T-cell (primary cell): ENCODE results near the gene USB1. TPM values are rescaled to one million over a fixed set of nuclear protein-coding genes. Genes with fewer than 3 reads are reported as not detected.

ENCODE experiments used
- ATAC-seq, 4 experiments: fragments of 200-7000 bp in 3 of 4; fragments of 150-1000 bp in 1 of 4; cut with Tn5 transposase; replicated peaks in 1 of 4; 1 replicate in 3 of 4; 2 replicates in 1 of 4; pipeline ENCODE4 v1.10.0; 2021; ENCODE audit warnings: moderate library complexity in 3 of 4, mild to moderate bottlenecking in 2 of 4, moderate number of reproducible peaks in 1 of 4
- CTCF ChIA-PET, 2 donors: fragments of 300-600 bp; sonication (Branson Sonifier 250); formaldehyde crosslinking; loops; one replicate each; lab custom pipeline; 2022; ENCODE audit warnings: antibody characterized with exemption in 2 of 2; lab: Charles Lee
- POLR2A ChIA-PET, 2 donors: fragments of 300-600 bp; sonication (Branson Sonifier 250); formaldehyde crosslinking; loops; one replicate each; lab custom pipeline; 2022; ENCODE audit warnings: antibody characterized with exemption in 2 of 2; lab: Charles Lee
- DNase-seq, 35 experiments: peaks; one replicate each; pipeline versions ENCODE4 v3.0.0 to v3.0.0-alpha.2; 2013 to 2023
- H3K27ac ChIP-seq: one replicate; pipeline ENCODE4 v1.5.1; 2013; ENCODE audit warnings: low read length
- H3K27me3 ChIP-seq, 2 experiments: replicated peaks in 1 of 2; 1 replicate in 1 of 2; 2 replicates in 1 of 2; pipeline versions ENCODE4 v1.6.1 to v1.7.0; 2013; ENCODE audit warnings: low read length in 1 of 2, mixed read lengths in 1 of 2; ENCODE audit not compliant: control insufficient read depth in 2 of 2, insufficient read depth in 2 of 2; ENCODE audit errors: extremely low read depth in 1 of 2
- H3K36me3 ChIP-seq, 2 donors: 1 replicate in 1 of 2; 2 replicates in 1 of 2; pipeline versions ENCODE4 v1.6.1 to v1.7.0; 2013; ENCODE audit warnings: low read length in 1 of 2; ENCODE audit not compliant: control insufficient read depth in 2 of 2, insufficient read depth in 1 of 2; ENCODE audit errors: extremely low read depth in 1 of 2
- H3K4me1 ChIP-seq, 2 experiments: 1 replicate in 1 of 2; 2 replicates in 1 of 2; pipeline versions ENCODE4 v1.6.1 to v1.7.0; 2013; ENCODE audit warnings: low read length in 2 of 2, mixed read lengths in 1 of 2; ENCODE audit not compliant: insufficient read depth in 2 of 2, control insufficient read depth in 1 of 2; ENCODE audit errors: extremely low read depth in 1 of 2
- H3K4me3 ChIP-seq, 2 donors: 1 replicate in 1 of 2; 2 replicates in 1 of 2; pipeline versions ENCODE4 v1.5.1 to v1.7.0; 2013; ENCODE audit warnings: mild to moderate bottlenecking in 2 of 2, low read length in 1 of 2, moderate library complexity in 1 of 2; ENCODE audit not compliant: control insufficient read depth in 1 of 2; ENCODE audit errors: extremely low read depth in 1 of 2
- H3K9me3 ChIP-seq: 2 replicates; pipeline ENCODE4 v1.7.0; 2013
- H3K27ac Mint-ChIP-seq, 2 donors: one replicate each; pipeline ENCODE4 v1.8.0; 2020 to 2021; ENCODE audit warnings: mild to moderate bottlenecking in 2 of 2, mixed read lengths in 2 of 2
- H3K27me3 Mint-ChIP-seq, 2 donors: one replicate each; pipeline ENCODE4 v1.8.0; 2021 to 2022; ENCODE audit warnings: mixed read lengths in 2 of 2
- H3K36me3 Mint-ChIP-seq: one replicate; pipeline ENCODE4 v1.8.0; 2021; ENCODE audit warnings: mixed read lengths
- H3K4me1 Mint-ChIP-seq, 3 donors: one replicate each; pipeline ENCODE4 v1.8.0; 2020 to 2022; ENCODE audit warnings: mixed read lengths in 3 of 3, mild to moderate bottlenecking in 1 of 3
- H3K4me3 Mint-ChIP-seq, 3 donors: one replicate each; pipeline ENCODE4 v1.8.0; 2020 to 2022; ENCODE audit warnings: mild to moderate bottlenecking in 3 of 3, mixed read lengths in 3 of 3, moderate library complexity in 3 of 3
- H3K9me3 Mint-ChIP-seq, 3 donors: one replicate each; pipeline ENCODE4 v1.8.0; 2020 to 2022; ENCODE audit warnings: mixed read lengths in 3 of 3
- WGBS: methylation state at CpG from one replicate; pipeline ENCODE4 v1.1.5; 2013; ENCODE audit warnings: missing lambda C conversion rate; ENCODE audit not compliant: insufficient coverage; 5-methylcytosine and 5-hydroxymethylcytosine counted together
- total RNA-seq, 35 experiments: library from RNA in 6 of 35; stranded (reverse) in 6 of 35; fragments of 120-200 nt in 1 of 35; gene quantifications; one replicate each; pipeline versions ENCODE4 v1.2.1 to v1.2.4 and lab custom pipeline; 2013 to 2026

Gene USB1
- total RNA-seq, 5 donors from 2014 or later (not counting 1 experiment from before 2014, with no cell fraction given) = 31.7 to 44.2 (median 41.3) TPM

DNA sequence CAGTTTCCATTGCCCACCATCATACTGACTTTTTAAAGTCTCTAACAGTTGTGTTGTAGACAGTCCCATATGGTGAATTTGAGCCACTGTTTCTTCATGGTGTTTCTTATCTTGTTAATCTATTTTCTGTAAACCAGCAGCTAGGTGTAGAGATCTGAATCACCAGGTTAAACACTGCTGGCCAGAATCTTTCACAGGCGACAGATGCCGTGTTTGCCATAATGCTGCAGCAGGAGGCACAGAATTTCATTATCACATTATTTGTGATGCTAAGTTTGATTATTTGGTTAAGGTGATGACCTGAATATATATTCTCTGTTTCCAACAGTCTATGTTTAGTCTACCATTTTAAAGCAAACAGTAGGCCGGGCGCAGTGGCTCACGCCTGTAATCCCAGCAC is 18.8 kb upstream of the USB1 start:
- no peak for DNase-seq
- ChIA-PET POLR2A (no interaction called here), CTCF (no interaction called here)
- no peak for ATAC-seq
- no CpG with 5 or more reads among the region's 5 CpGs for WGBS
- Mint-ChIP-seq H3K4me1 (peaks cover 9 to 19% (median 12%) of the 10 kb centered on the region in 3 donors), H3K4me3 (no peak overlapping the region), H3K36me3 (no peaks in the 10 kb centered on the region), H3K27me3 (peaks cover 0 to 4% of the 10 kb centered on the region in 2 donors), H3K9me3 (no peaks in the 10 kb centered on the region), H3K27ac (no peak overlapping the region)
- Histone ChIP-seq H3K36me3 (no peaks in the 10 kb centered on the region), H3K27me3 (peaks cover 0 to 5% of the 10 kb centered on the region in 2 experiments), H3K4me1 (peaks cover 3 to 20% of the 10 kb centered on the region in 2 experiments), H3K9me3 (no peaks in the 10 kb centered on the region), H3K4me3 (no peak overlapping the region), H3K27ac (no peak overlapping the region)

GRCh38 chr16:57984443-57985203 is 16.6 kb upstream of the USB1 start:
- Histone ChIP-seq H3K4me1 (peaks cover 3 to 20% of the 10 kb centered on the region in 2 experiments), H3K36me3 (no peaks in the 10 kb centered on the region), H3K4me3 (peak overlapping the region; percentile 71 to 73), H3K27me3 (peaks cover 0 to 5% of the 10 kb centered on the region in 2 experiments), H3K9me3 (no peaks in the 10 kb centered on the region), H3K27ac (peak overlapping the region; percentile 39)
- peak overlapping the region; percentile 85 to 90 (median 86) for H3K4me3 Mint-ChIP-seq
- POLR2A ChIA-PET = no interaction called here
- H3K36me3 Mint-ChIP-seq = no peaks in the 10 kb centered on the region
- no peaks in the 10 kb centered on the region for H3K9me3 Mint-ChIP-seq
- ATAC-seq = peak; percentile 96 to 98 (median 96)
- peak overlapping the region; percentile 80 to 87 for H3K27ac Mint-ChIP-seq
- peaks cover 0 to 4% of the 10 kb centered on the region in 2 donors for H3K27me3 Mint-ChIP-seq
- CTCF ChIA-PET = interaction anchor here in 1 of 2 donors (2.5 kb wide), 1 partner anchor 85 kb away, joined by 7 read pairs; no protein-coding TSS in a partner anchor
- peak; percentile 73 to 94 (median 86) for DNase-seq
- 11% methylated on average over 60 of the region's 64 CpGs for WGBS
- H3K4me1 Mint-ChIP-seq = peaks cover 9 to 19% (median 12%) of the 10 kb centered on the region in 3 donors

GRCh38 chr16:57985204-57986181 is 15.7 kb upstream of the USB1 start:
- peak in 2 of 35 experiments; percentile 8 to 31 for DNase-seq
- POLR2A ChIA-PET = no interaction called here
- H3K36me3 ChIP-seq = no peaks in the 10 kb centered on the region
- peak overlapping the region; percentile 58 to 73 for H3K4me3 ChIP-seq
- Mint-ChIP-seq H3K27me3 (peaks cover 0 to 4% of the 10 kb centered on the region in 2 donors), H3K4me1 (peaks cover 9 to 19% (median 14%) of the 10 kb centered on the region in 3 donors), H3K27ac (peak overlapping the region; percentile 80 to 87), H3K9me3 (no peaks in the 10 kb centered on the region), H3K4me3 (peak overlapping the region; percentile 85 to 90 (median 86)), H3K36me3 (no peaks in the 10 kb centered on the region)
- WGBS = 15% methylated on average over 27 of the region's 62 CpGs
- CTCF ChIA-PET = interaction anchor here in 1 of 2 donors (2.5 kb wide), 1 partner anchor 86 kb away, joined by 7 read pairs; no protein-coding TSS in a partner anchor
- peaks cover 0 to 5% of the 10 kb centered on the region in 2 experiments for H3K27me3 ChIP-seq
- peak; percentile 56 to 63 (median 60) for ATAC-seq
- no peaks in the 10 kb centered on the region for H3K9me3 ChIP-seq
- H3K4me1 ChIP-seq = peaks cover 3 to 20% of the 10 kb centered on the region in 2 experiments
- H3K27ac ChIP-seq = peak overlapping the region; percentile 54

GRCh38 chr16:57986196-57986595 is 15.0 kb upstream of the USB1 start:
- CTCF ChIA-PET = no interaction called here
- ATAC-seq (no peak), DNase-seq (no peak)
- H3K27me3 Mint-ChIP-seq = peaks cover 0 to 4% of the 10 kb centered on the region in 2 donors
- 81% methylated on average over 4 of the region's 9 CpGs for whole genome bisulfite sequencing
- Histone ChIP-seq H3K36me3 (no peaks in the 10 kb centered on the region), H3K27ac (no peak overlapping the region), H3K27me3 (peaks cover 0 to 5% of the 10 kb centered on the region in 2 experiments), H3K4me3 (no peak overlapping the region), H3K9me3 (no peaks in the 10 kb centered on the region), H3K4me1 (peaks cover 3 to 20% of the 10 kb centered on the region in 2 experiments)
- H3K9me3 Mint-ChIP-seq = no peaks in the 10 kb centered on the region
- no peaks in the 10 kb centered on the region for H3K36me3 Mint-ChIP-seq
- peaks cover 9 to 21% (median 18%) of the 10 kb centered on the region in 3 donors for H3K4me1 Mint-ChIP-seq
- H3K27ac Mint-ChIP-seq = peak overlapping the region in 1 of 2 donors; percentile 73
- POLR2A ChIA-PET = no interaction called here
- peak overlapping the region in 2 of 3 donors; percentile 62 to 90 for H3K4me3 Mint-ChIP-seq

GRCh38 chr16:57987441-57988177 is 13.6 kb upstream of the USB1 start:
- 100% methylated on average over 4 of the region's 8 CpGs for WGBS
- Histone ChIP-seq H3K4me3 (no peak overlapping the region), H3K9me3 (no peaks in the 10 kb centered on the region), H3K4me1 (peaks cover 3 to 20% of the 10 kb centered on the region in 2 experiments), H3K27ac (no peak overlapping the region), H3K36me3 (no peaks in the 10 kb centered on the region), H3K27me3 (peaks cover 0 to 5% of the 10 kb centered on the region in 2 experiments)
- ChIA-PET POLR2A (no interaction called here), CTCF (interaction anchor here in 1 of 2 donors (1.3 kb wide), 1 partner anchor 17 kb away, joined by 4 read pairs; no protein-coding TSS in a partner anchor)
- no peaks in the 10 kb centered on the region for H3K9me3 Mint-ChIP-seq
- H3K4me1 Mint-ChIP-seq = peaks cover 9 to 27% (median 22%) of the 10 kb centered on the region in 3 donors
- H3K4me3 Mint-ChIP-seq = no peak overlapping the region
- H3K27ac Mint-ChIP-seq = peak overlapping the region in 1 of 2 donors; percentile 38
- ATAC-seq (no peak), DNase-seq (no peak)
- no peaks in the 10 kb centered on the region for H3K36me3 Mint-ChIP-seq
- H3K27me3 Mint-ChIP-seq = no peaks in the 10 kb centered on the region
